ENCODE measurements around the gene ABI3.
"Not testable (repeated sequence)": the region's sequence is repeated elsewhere in the genome, so short reads cannot be mapped to it uniquely, and the experiment has no call there.

Gene ABI3
- 7.3 to 16.3 reads per million in 2 experiments for total RNA-seq

- peak; percentile 44 for DNase-seq (ENCODE audit: low read depth)
Observed at GRCh38 chr17:49210158-49211029, at the start of gene ABI3, which contains the start of gene GNGT2. Gene ABI3, plus strand, starts transcription at chr17:49210707. Its CDS starts 18 bp downstream, at chr17:49210725. Gene GNGT2, minus strand, starts transcription at chr17:49210574. Its CDS starts 3,152 bp downstream, at chr17:49207422.

- no peak for DNase-seq (ENCODE audit: low read depth)
Observed at GRCh38 chr17:49162866-49163265, 47.6 kb upstream of the ABI3 start.

GRCh38 chr17:49165143-49165542 is 45.4 kb upstream of the ABI3 start:
- DNase-seq (ENCODE audit: low read depth), result no peak

GRCh38 chr17:49168706-49169105 is 41.8 kb upstream of the ABI3 start:
- no peak for DNase-seq (ENCODE audit: low read depth)

GRCh38 chr17:49170216-49170615 is 40.3 kb upstream of the ABI3 start:
- no peak for DNase-seq (ENCODE audit: low read depth)

GRCh38 chr17:49170711-49171110 is 39.8 kb upstream of the ABI3 start:
- DNase-seq (ENCODE audit: low read depth), result not testable (repeated sequence)

- DNase-seq (ENCODE audit: low read depth), result not testable (repeated sequence)
Observed at GRCh38 chr17:49175978-49176377, 34.5 kb upstream of the ABI3 start.

GRCh38 chr17:49180303-49180702 is 30.2 kb upstream of the ABI3 start:
- DNase-seq (ENCODE audit: low read depth), result peak; percentile 40

- no peak for DNase-seq (ENCODE audit: low read depth)
Observed at GRCh38 chr17:49180998-49181635, 29.4 kb upstream of the ABI3 start.

GRCh38 chr17:49183341-49183740 is 27.2 kb upstream of the ABI3 start:
- DNase-seq (ENCODE audit: low read depth), result no peak

- no peak for DNase-seq (ENCODE audit: low read depth)
Observed at GRCh38 chr17:49183801-49184200, 26.7 kb upstream of the ABI3 start.

GRCh38 chr17:49184522-49184921 is 26.0 kb upstream of the ABI3 start:
- not testable (repeated sequence) for DNase-seq (ENCODE audit: low read depth)

- DNase-seq (ENCODE audit: low read depth), result not testable (repeated sequence)
Observed at GRCh38 chr17:49185381-49185780, 25.1 kb upstream of the ABI3 start.

- DNase-seq (ENCODE audit: low read depth), result no peak
Observed at GRCh38 chr17:49187301-49187700, 23.2 kb upstream of the ABI3 start.

GRCh38 chr17:49190932-49191331 is 19.6 kb upstream of the ABI3 start:
- DNase-seq (ENCODE audit: low read depth), result no peak

- no peak for DNase-seq (ENCODE audit: low read depth)
Observed at GRCh38 chr17:49191409-49191916, 19.0 kb upstream of the ABI3 start.

GRCh38 chr17:49191917-49192741 is 18.4 kb upstream of the ABI3 start:
- peak; percentile 83 for DNase-seq (ENCODE audit: low read depth)

- no peak for DNase-seq (ENCODE audit: low read depth)
Observed at GRCh38 chr17:49193513-49194296, 16.8 kb upstream of the ABI3 start.

- DNase-seq (ENCODE audit: low read depth), result no peak
Observed at GRCh38 chr17:49194297-49194607, 16.3 kb upstream of the ABI3 start.

- no peak for DNase-seq (ENCODE audit: low read depth)
Observed at GRCh38 chr17:49195751-49196150, 14.8 kb upstream of the ABI3 start.

- no peak for DNase-seq (ENCODE audit: low read depth)
Observed at GRCh38 chr17:49196520-49196919, 14.0 kb upstream of the ABI3 start.
